Hepatocyte (in vitro differentiated cells): Measurements from ENCODE around the gene PHACTR3.

Experiments used
- EZH2 ChIP-seq: fragments of 200-600 bp; sonication (generic); IDR thresholded peaks from 2 replicates; pipeline ENCODE4 v1.6.1; 2016; ENCODE audit warnings: antibody characterized with exemption, mild to moderate bottlenecking, borderline replicate concordance
- TF ChIP-seq, protein P1 (sequence below): fragments of 200-600 bp; sonication (generic); IDR thresholded peaks from 2 replicates; pipeline ENCODE4 v1.5.1; 2016; ENCODE audit warnings: antibody characterized with exemption, mild to moderate bottlenecking; ENCODE audit not compliant: poor library complexity

DNA sequence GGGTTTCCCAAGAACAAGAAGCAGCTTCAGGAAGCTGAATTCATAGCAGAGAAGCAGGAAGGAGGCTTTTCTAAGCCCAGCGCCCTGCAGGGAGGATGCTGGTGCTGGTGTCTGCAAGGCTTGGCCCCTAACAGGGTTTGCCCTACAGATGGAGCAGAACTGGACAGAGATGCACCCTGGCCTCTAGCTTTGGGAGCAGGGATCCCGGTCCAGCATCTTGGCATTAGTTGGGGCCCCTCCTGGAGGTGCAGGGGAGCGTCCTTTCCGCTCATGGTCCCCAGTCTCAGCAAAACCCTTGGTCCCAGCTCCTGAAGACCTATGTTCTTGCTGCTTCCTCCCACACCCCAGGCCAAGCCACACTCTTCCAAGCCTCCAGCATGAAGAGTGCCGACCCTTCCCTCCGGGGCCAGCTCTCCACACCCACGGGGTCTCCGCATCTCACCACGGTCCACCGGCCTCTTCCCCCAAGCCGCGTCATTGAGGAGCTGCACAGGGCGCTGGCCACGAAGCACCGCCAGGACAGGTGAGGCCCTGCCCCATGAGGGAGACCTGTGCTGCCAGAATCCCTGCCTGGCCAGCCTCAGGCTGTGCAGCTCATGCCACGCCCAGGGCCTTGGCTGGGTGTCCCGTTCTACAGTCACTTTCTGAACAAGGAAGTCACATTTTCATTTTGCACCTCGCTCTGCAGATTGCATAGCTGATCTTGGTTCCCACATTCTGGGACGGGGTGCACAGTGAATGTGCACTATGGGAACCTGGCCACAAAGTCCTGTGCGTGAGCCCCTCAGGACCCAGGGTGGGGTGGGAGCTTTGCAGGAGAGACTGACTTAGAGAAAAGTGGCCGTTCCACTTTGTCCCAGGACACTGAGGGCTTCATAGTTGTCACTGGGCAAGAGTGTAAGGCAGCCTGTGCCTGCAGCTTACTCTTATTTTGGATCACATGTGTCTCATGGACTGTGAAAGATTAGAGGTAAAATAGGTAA lies 168.9 kb downstream of the PHACTR3 start:
- TF ChIP-seq, protein P1, sequence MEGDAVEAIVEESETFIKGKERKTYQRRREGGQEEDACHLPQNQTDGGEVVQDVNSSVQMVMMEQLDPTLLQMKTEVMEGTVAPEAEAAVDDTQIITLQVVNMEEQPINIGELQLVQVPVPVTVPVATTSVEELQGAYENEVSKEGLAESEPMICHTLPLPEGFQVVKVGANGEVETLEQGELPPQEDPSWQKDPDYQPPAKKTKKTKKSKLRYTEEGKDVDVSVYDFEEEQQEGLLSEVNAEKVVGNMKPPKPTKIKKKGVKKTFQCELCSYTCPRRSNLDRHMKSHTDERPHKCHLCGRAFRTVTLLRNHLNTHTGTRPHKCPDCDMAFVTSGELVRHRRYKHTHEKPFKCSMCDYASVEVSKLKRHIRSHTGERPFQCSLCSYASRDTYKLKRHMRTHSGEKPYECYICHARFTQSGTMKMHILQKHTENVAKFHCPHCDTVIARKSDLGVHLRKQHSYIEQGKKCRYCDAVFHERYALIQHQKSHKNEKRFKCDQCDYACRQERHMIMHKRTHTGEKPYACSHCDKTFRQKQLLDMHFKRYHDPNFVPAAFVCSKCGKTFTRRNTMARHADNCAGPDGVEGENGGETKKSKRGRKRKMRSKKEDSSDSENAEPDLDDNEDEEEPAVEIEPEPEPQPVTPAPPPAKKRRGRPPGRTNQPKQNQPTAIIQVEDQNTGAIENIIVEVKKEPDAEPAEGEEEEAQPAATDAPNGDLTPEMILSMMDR: no peak
- TF ChIP-seq EZH2: no peak
